ENCODE measurements around the gene BIN2. TPM values are rescaled to one million over a fixed set of nuclear protein-coding genes. Genes with fewer than 3 reads are reported as not detected.

BIN2 gene
- total and polyA plus RNA-seq, 2 of the 13 experiments (the other 11 are each of a cell fraction or from before 2014, with no cell fraction given): not detected

- no peak overlapping the region for H3K4me3 ChIP-seq (replicated peaks in 1 of 3; ENCODE audit: insufficient read depth in 1 of 3, low read depth in 2 of 3, low read length in 3 of 3)
- no peak for FAIRE-seq
- 51% methylated on average over 9 of the region's 10 CpGs for WGBS (ENCODE audit: low lambda C conversion rate)
- no peak overlapping the region for H2AFZ ChIP-seq (ENCODE audit: low read length)
- intact Hi-C loops (cut with micrococcal nuclease; ENCODE audit: unreplicated experiment) (no loop called here), in situ Hi-C loops (cut with HindIII; ENCODE audit: extremely low pct_ligation_motif_present, low pct_unique_long_range_greater_than_20kb) (no loop called here)
- no TSS peak for BruUV-seq (replicated peaks)
- H3K27me3 ChIP-seq (ENCODE audit: control insufficient read depth in 1 of 2, insufficient read depth in 2 of 2, low read length in 2 of 2): no peaks in the 10 kb centered on the region
- H3K27ac ChIP-seq (ENCODE audit: extremely low read length, insufficient read depth, low read length): no peak overlapping the region
- TF ChIP-seq NFE2L1 (CRISPR knock-in tag; IDR thresholded peaks at IDR 0.05; ENCODE audit: borderline replicate concordance) (no peak), ZNF230 (CRISPR knock-in tag; IDR thresholded peaks at IDR 0.05) (no peak), ARID5B (CRISPR knock-in tag; IDR thresholded peaks at IDR 0.05) (no peak), SRF (IDR thresholded peaks at IDR 0.05; ENCODE audit: low read depth, low read length) (no peak), PCBP2 (optimal IDR thresholded peaks at IDR 0.05; ENCODE audit: low read depth, low read length, poor library complexity, severe bottlenecking) (no peak), ZNF101 (CRISPR knock-in tag; IDR thresholded peaks at IDR 0.05; ENCODE audit: borderline replicate concordance, low read depth) (no peak)
- H3K9ac ChIP-seq (ENCODE audit: insufficient read depth, low read depth, low read length): no peak overlapping the region
- H3K9me3 ChIP-seq (ENCODE audit: low read length): no peaks in the 10 kb centered on the region
- no peak for ATAC-seq
- no peak for DNase-seq (ENCODE audit: low spot score)
- ChIA-PET POLR2A (no interaction called here), CTCF (ENCODE audit: low intra/inter-chr PET ratio, low total read pairs) (no interaction called here)
- no peak overlapping the region for H3K4me2 ChIP-seq (ENCODE audit: low read depth, low read length)
- no peaks in the 10 kb centered on the region for H4K20me1 ChIP-seq (ENCODE audit: insufficient read depth, low read length)
- H3K4me1 ChIP-seq (ENCODE audit: insufficient read depth, low read length): peaks cover 31% of the 10 kb centered on the region
- H3K36me3 ChIP-seq (replicated peaks in 1 of 2; ENCODE audit: control insufficient read depth in 1 of 2, insufficient read depth in 2 of 2, low read length in 2 of 2): no peaks in the 10 kb centered on the region
- no peaks in the 10 kb centered on the region for H3K79me2 ChIP-seq (ENCODE audit: insufficient read depth, low read length)
Observed at GRCh38 chr12:51357374-51358047, 33.5 kb upstream of the BIN2 start.

All from HepG2 (cell line).